ENCODE measurements around the gene GPR87. TPM values are rescaled to one million over a fixed set of nuclear protein-coding genes. Genes with fewer than 3 reads are reported as not detected.
A peak's percentile ranks its signal among the peaks of the same experiment; 100 is the strongest.

GPR87 gene
- polyA plus RNA-seq, 1 donor (not counting 4 experiments of a cell fraction or from before 2014, with no cell fraction given): 109 TPM

GRCh38 chr3:151315846-151316245 lies 774 bp downstream of the GPR87 start:
- peak overlapping the region; percentile 75 to 93 (median 92) for H3K4me3 ChIP-seq (ENCODE audit: control insufficient read depth in 2 of 3, extremely low read depth in 1 of 3, insufficient read depth in 2 of 3, low read depth in 1 of 3, low read length in 3 of 3)
- H3K79me2 ChIP-seq (ENCODE audit: control insufficient read depth, insufficient read depth, low read length): peaks cover 56% of the 10 kb centered on the region
- H4K20me1 ChIP-seq (ENCODE audit: control insufficient read depth, extremely low read depth, insufficient read depth, low read length): peaks cover 3% of the 10 kb centered on the region
- no peaks in the 10 kb centered on the region for H3K9me1 ChIP-seq (ENCODE audit: control insufficient read depth, extremely low read depth, insufficient read depth, low read length)
- TF ChIP-seq CTCF (optimal IDR thresholded peaks at IDR 0.05 in 1 of 3, IDR thresholded peaks at IDR 0.05 in 1 of 3, conservative IDR thresholded peaks at IDR 0.05 in 1 of 3; ENCODE audit: extremely low read depth in 1 of 3, insufficient read depth in 2 of 3, low read length in 3 of 3) (no peak), EZH2 (IDR thresholded peaks at IDR 0.05; ENCODE audit: low read length) (no peak)
- H3K9ac ChIP-seq (ENCODE audit: control insufficient read depth, extremely low read depth, insufficient read depth, low read length): peak overlapping the region; percentile 94
- H3K4me1 ChIP-seq (ENCODE audit: control insufficient read depth, extremely low read depth, insufficient read depth, low read length): peaks cover 56% of the 10 kb centered on the region
- FAIRE-seq: peak; percentile 91
- H3K4me2 ChIP-seq (ENCODE audit: control insufficient read depth, extremely low read depth, insufficient read depth, low read depth, low read length): peak overlapping the region; percentile 95
- H2AFZ ChIP-seq (ENCODE audit: control insufficient read depth, low read length): no peak overlapping the region
- H3K27me3 ChIP-seq (ENCODE audit: control insufficient read depth, extremely low read depth, insufficient read depth, low read length): no peaks in the 10 kb centered on the region
- H3K27ac ChIP-seq (ENCODE audit: control insufficient read depth, insufficient read depth, low read length): peak overlapping the region; percentile 98
- peaks cover 4 to 16% of the 10 kb centered on the region in 2 experiments for H3K36me3 ChIP-seq (ENCODE audit: control insufficient read depth in 2 of 2, extremely low read depth in 1 of 2, insufficient read depth in 2 of 2, low read length in 2 of 2)
- dilution Hi-C loops (cut with MboI; ENCODE audit: extremely low pct_ligation_motif_present, low sequenced_read_pairs): no loop called here
- no peak for DNase-seq (ENCODE audit: low read depth, low spot score)
- H3K9me3 ChIP-seq (ENCODE audit: control insufficient read depth, low read depth, low read length): no peaks in the 10 kb centered on the region

GRCh38 chr3:151315136-151315535 lies 1.5 kb downstream of the GPR87 start:
- peaks cover 3% of the 10 kb centered on the region for H4K20me1 ChIP-seq (ENCODE audit: control insufficient read depth, extremely low read depth, insufficient read depth, low read length)
- dilution Hi-C loops (cut with MboI; ENCODE audit: extremely low pct_ligation_motif_present, low sequenced_read_pairs): no loop called here
- H2AFZ ChIP-seq (ENCODE audit: control insufficient read depth, low read length): no peak overlapping the region
- peaks cover 4 to 19% of the 10 kb centered on the region in 2 experiments for H3K36me3 ChIP-seq (ENCODE audit: control insufficient read depth in 2 of 2, extremely low read depth in 1 of 2, insufficient read depth in 2 of 2, low read length in 2 of 2)
- peak overlapping the region; percentile 94 for H3K9ac ChIP-seq (ENCODE audit: control insufficient read depth, extremely low read depth, insufficient read depth, low read length)
- peak overlapping the region; percentile 95 for H3K4me2 ChIP-seq (ENCODE audit: control insufficient read depth, extremely low read depth, insufficient read depth, low read depth, low read length)
- FAIRE-seq (peak; percentile 92), DNase-seq (ENCODE audit: low read depth, low spot score) (no peak)
- peaks cover 52% of the 10 kb centered on the region for H3K4me1 ChIP-seq (ENCODE audit: control insufficient read depth, extremely low read depth, insufficient read depth, low read length)
- peak overlapping the region; percentile 75 to 93 (median 92) for H3K4me3 ChIP-seq (ENCODE audit: control insufficient read depth in 2 of 3, extremely low read depth in 1 of 3, insufficient read depth in 2 of 3, low read depth in 1 of 3, low read length in 3 of 3)
- no peaks in the 10 kb centered on the region for H3K27me3 ChIP-seq (ENCODE audit: control insufficient read depth, extremely low read depth, insufficient read depth, low read length)
- H3K27ac ChIP-seq (ENCODE audit: control insufficient read depth, insufficient read depth, low read length): peak overlapping the region; percentile 98
- H3K9me1 ChIP-seq (ENCODE audit: control insufficient read depth, extremely low read depth, insufficient read depth, low read length): no peaks in the 10 kb centered on the region
- no peaks in the 10 kb centered on the region for H3K9me3 ChIP-seq (ENCODE audit: control insufficient read depth, low read depth, low read length)
- H3K79me2 ChIP-seq (ENCODE audit: control insufficient read depth, insufficient read depth, low read length): peaks cover 63% of the 10 kb centered on the region
- TF ChIP-seq EZH2 (IDR thresholded peaks at IDR 0.05; ENCODE audit: low read length): no peak
- TF ChIP-seq CTCF (optimal IDR thresholded peaks at IDR 0.05 in 1 of 3, IDR thresholded peaks at IDR 0.05 in 1 of 3, conservative IDR thresholded peaks at IDR 0.05 in 1 of 3; ENCODE audit: extremely low read depth in 1 of 3, insufficient read depth in 2 of 3, low read length in 3 of 3): no peak

Data from keratinocyte (primary cell).